ES-I3 (cell line): ENCODE results near the gene SPECC1.
"Not testable (repeated sequence)": the region's sequence is repeated elsewhere in the genome, so short reads cannot be mapped to it uniquely, and the experiment has no call there.

Experiments used
- H3K36me3 ChIP-seq: 2 replicates; pipeline ENCODE4 v1.6.1; 2013; ENCODE audit warnings: mild to moderate bottlenecking, low read length, control low read depth, moderate library complexity; ENCODE audit not compliant: insufficient read depth
- H3K4me1 ChIP-seq: 2 replicates; pipeline ENCODE4 v1.6.1; 2013; ENCODE audit warnings: mild to moderate bottlenecking, control low read depth, low read length; ENCODE audit not compliant: insufficient read depth
- H3K9ac ChIP-seq: 2 replicates; pipeline ENCODE4 v1.6.1; 2013; ENCODE audit warnings: low read depth, mild to moderate bottlenecking, low read length, moderate library complexity
- H3K9me3 ChIP-seq: 2 replicates; pipeline ENCODE4 v1.6.1; 2013; ENCODE audit warnings: mild to moderate bottlenecking, low read length, moderate library complexity; ENCODE audit not compliant: control insufficient read depth, insufficient read depth

Gene SPECC1

DNA sequence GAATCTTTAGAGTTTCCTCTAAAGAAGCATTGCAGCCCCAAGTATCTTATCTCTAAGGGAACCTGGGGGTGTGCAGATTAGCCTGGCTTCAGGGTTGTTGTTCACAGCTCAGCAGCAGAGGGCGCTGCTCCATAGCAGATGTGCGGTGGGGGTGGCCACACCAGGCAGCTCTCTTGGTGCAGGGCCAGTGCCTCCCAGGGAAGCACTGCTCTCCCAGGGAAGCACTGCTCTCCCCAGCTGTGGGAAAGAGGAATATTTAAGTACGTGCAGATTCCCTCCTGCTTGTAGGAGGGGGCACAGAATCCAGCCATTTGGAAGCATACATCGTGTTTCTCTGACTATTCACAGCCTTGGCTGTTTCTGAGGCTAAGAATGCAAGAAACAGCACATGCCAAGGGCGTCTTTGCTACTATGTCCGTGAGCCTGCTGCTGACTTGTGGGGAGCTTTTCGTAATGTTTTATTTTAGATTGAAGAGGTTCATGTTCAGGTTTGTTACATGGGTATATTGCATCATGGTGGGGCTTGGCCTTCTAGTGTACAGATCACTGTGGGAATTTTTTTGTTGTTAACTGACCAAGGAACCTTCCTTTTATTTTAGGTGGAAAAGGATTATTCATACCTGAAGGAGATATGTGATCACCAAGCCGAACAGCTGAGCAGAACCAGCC lies 217.8 kb downstream of the SPECC1 start:
- no peak overlapping the region for H3K9ac ChIP-seq
- H3K4me1 ChIP-seq: peaks cover 23% of the 10 kb centered on the region
- no peaks in the 10 kb centered on the region for H3K9me3 ChIP-seq
- peaks cover 5% of the 10 kb centered on the region for H3K36me3 ChIP-seq

DNA sequence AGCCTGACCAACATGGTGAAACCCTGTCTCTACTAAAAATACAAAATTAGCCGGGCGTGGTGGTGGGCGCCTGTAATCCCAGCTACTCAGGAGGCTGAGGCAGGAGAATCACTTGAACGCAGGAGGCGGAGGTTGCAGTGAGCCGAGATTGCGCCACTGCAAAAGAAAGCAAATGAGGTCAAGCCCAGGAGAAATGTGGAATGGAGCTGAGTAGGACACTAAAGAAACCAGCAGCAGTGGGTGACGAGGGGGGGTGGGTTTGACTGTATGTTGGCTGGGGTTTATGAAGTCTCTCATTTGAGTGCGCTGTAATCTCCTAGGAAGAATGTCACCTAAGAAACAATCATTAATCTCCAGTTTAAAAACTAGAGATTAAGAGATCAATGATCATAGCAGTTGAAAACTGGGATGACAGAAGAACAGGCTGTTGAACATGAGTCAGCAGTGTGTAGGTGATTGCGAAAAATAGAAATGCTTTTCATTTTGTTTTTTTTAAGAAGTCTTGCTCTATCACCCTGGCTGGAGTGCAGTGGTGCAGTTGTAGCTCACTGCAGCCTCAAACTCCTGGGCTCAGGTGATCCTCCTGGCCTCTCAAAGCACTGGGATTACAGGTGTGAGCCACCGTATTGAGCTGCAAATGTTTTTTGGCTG lies 218.7 kb downstream of the SPECC1 start:
- H3K9ac ChIP-seq, H3K9me3 ChIP-seq, H3K36me3 ChIP-seq: not testable (repeated sequence)
- H3K4me1 ChIP-seq: peaks cover 19% of the 10 kb centered on the region

DNA sequence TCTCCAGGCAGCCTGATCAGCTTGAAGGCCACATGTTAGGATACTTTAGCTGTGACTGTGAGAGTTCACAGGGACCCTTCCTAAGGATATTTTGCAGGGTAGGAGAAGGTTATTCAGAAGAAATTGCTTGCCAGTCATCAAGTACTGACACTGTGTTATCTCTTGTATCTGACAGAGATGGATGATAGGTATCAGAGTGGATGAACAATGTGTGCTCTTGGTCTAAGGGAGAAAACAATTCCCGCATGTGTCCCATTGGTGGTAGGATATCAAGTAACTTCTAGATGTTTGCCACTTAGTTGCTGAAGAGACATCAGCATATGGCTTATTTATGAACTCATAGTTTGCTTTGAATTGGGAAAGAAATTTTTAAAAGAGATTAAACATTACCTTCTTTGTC lies 219.3 kb downstream of the SPECC1 start:
- no peak overlapping the region for H3K9ac ChIP-seq
- H3K36me3 ChIP-seq: peaks cover 6% of the 10 kb centered on the region
- H3K9me3 ChIP-seq: no peaks in the 10 kb centered on the region
- H3K4me1 ChIP-seq: peaks cover 19% of the 10 kb centered on the region

DNA sequence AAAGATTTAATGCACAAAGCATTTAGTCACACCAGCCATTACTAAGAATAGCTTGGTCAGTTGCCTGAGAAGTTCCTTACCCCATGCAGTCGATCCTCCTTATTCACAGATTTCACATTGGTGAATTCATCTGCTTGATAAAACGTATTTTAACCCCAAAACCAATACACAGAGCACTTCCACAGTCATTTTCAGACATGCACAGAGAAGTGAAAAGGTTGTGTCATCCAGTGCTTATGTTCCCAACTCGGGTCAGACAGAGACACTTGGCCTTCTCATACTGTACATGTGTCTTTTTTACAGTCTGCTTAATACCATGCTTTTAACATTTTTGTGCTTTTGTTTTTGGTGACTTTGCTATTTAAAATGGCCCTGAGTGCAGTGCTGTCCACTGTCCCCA lies 219.7 kb downstream of the SPECC1 start:
- no peaks in the 10 kb centered on the region for H3K9me3 ChIP-seq
- peaks cover 10% of the 10 kb centered on the region for H3K36me3 ChIP-seq
- H3K9ac ChIP-seq: no peak overlapping the region
- peaks cover 19% of the 10 kb centered on the region for H3K4me1 ChIP-seq

- Histone ChIP-seq H3K36me3 (peaks cover 13% of the 10 kb centered on the region), H3K9ac (no peak overlapping the region), H3K9me3 (no peaks in the 10 kb centered on the region), H3K4me1 (peaks cover 5% of the 10 kb centered on the region)
Observed at GRCh38 chr17:20230924-20231323, 221.8 kb downstream of the SPECC1 start.

- peaks cover 13% of the 10 kb centered on the region for H3K36me3 ChIP-seq
- H3K9ac ChIP-seq: no peak overlapping the region
- no peaks in the 10 kb centered on the region for H3K9me3 ChIP-seq
- H3K4me1 ChIP-seq: no peaks in the 10 kb centered on the region
Observed at GRCh38 chr17:20232611-20233010, 223.5 kb downstream of the SPECC1 start.

GRCh38 chr17:20234276-20234675 lies 225.1 kb downstream of the SPECC1 start:
- H3K4me1 ChIP-seq: no peaks in the 10 kb centered on the region
- H3K36me3 ChIP-seq: peaks cover 11% of the 10 kb centered on the region
- H3K9ac ChIP-seq: no peak overlapping the region
- no peaks in the 10 kb centered on the region for H3K9me3 ChIP-seq

- H3K36me3 ChIP-seq: peaks cover 11% of the 10 kb centered on the region
- no peaks in the 10 kb centered on the region for H3K4me1 ChIP-seq
- no peak overlapping the region for H3K9ac ChIP-seq
- no peaks in the 10 kb centered on the region for H3K9me3 ChIP-seq
Observed at GRCh38 chr17:20235747-20236146, 226.6 kb downstream of the SPECC1 start.

DNA sequence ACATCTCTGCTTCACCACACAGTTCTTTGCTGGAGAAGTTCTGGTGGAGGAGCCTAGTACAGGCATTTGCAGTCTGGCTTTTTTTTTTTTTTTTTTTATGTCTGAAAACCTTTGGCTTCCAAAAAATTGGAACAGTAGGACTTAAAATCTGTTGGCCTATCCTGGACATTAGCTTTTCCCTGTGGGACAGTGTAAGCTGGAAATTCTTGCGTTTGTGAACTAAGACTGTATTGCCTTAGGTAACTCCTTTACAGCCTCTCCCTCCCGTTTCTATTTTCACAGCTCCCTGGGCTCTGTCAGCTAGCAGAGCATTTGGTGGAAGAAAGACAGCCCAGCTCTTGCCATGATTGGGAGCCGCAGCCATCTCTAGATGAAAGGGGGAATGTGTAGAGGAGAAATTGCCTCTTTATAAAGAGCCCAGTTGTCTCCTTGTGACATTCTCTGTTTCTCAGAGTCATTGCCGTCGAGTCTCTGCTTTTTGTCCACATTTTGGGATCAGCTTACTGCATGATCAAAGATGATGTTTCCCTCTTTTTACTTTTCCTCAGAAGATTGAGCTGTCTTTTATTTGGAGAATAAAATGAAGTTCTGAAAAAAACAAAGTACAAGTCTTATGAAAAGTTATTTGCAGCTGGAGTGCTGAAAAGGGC lies 227.5 kb downstream of the SPECC1 start:
- H3K36me3 ChIP-seq: peaks cover 11% of the 10 kb centered on the region
- no peaks in the 10 kb centered on the region for H3K4me1 ChIP-seq
- no peak overlapping the region for H3K9ac ChIP-seq
- H3K9me3 ChIP-seq: no peaks in the 10 kb centered on the region

DNA sequence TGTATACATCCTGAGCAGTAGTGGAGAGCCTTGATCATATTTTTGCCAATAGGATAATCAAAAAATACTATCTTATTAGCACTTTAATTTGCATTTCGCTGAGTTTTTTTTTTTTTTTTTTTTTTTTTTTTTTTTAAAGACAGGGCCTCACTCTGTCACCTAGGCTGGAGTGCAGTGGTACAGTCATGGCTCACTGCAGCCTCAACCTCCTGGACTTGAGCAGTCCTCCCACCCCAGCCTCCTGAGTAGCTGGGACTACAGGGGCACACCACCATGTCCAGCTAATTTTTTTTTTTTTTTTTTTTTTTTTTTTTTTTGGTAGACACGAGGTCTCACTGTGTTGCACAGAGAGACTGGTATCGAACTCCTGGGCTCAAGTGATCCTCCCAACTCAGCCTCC lies 230.6 kb downstream of the SPECC1 start:
- not testable (repeated sequence) for H3K36me3 ChIP-seq, H3K9me3 ChIP-seq, H3K9ac ChIP-seq, H3K4me1 ChIP-seq

GRCh38 chr17:20241855-20242254 lies 232.7 kb downstream of the SPECC1 start:
- Histone ChIP-seq H3K4me1 (no peaks in the 10 kb centered on the region), H3K9ac (no peak overlapping the region), H3K9me3 (no peaks in the 10 kb centered on the region), H3K36me3 (0 out of 2 replicates have a peak, but pooled peaks cover 3% of the 10 kb centered on the region)

- Histone ChIP-seq H3K36me3 (peaks cover 6% of the 10 kb centered on the region; the same call in 1 of the 2 replicates), H3K9me3 (no peaks in the 10 kb centered on the region), H3K4me1 (no peaks in the 10 kb centered on the region), H3K9ac (no peak overlapping the region)
Observed at GRCh38 chr17:20242271-20242670, 233.1 kb downstream of the SPECC1 start.

GRCh38 chr17:20243524-20243923 lies 234.4 kb downstream of the SPECC1 start:
- Histone ChIP-seq H3K9ac (no peak overlapping the region), H3K9me3 (no peaks in the 10 kb centered on the region), H3K36me3 (peaks cover 3% of the 10 kb centered on the region; the same call in 1 of the 2 replicates), H3K4me1 (no peaks in the 10 kb centered on the region)

DNA sequence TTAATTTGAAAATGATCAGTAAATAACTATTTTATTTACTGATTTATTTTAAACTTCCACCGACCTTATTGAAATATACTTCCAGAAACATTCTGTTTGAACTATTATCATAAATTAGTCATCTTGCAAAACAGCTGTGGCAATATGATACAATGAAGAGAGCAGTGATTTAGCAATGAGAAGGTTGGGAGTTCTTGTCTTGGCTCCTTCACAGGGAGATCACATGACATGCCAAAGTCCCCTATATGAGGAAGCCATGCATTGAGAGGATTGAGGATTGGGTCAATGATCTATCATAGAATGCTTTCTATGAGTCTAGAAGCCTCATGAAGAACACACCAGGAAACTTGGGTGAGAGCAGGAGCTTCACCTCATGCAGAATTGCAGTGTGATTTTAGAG lies 235.5 kb downstream of the SPECC1 start:
- Histone ChIP-seq H3K36me3 (peaks cover 3% of the 10 kb centered on the region; the same call in 1 of the 2 replicates), H3K4me1 (no peaks in the 10 kb centered on the region), H3K9ac (no peak overlapping the region), H3K9me3 (no peaks in the 10 kb centered on the region; the same call in 1 of the 2 replicates)

DNA sequence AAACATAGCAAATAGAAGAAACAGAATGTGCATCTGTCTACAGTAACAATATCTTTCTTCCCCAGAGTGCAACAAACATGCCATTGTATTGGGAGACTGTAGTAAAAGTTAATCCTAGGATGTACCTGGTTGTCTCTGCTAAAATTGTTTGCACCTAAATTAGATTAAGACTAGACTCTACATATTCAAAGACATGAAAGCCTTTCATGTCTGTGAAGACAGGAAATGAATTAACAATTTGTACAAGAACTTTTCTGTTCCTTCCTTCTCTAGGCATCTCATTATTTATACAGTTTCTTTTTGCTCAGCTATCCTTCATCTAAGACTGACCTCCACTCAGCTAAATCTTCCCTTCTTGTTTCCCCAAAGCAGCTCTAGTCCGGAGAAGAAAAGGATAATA lies 237.5 kb downstream of the SPECC1 start:
- no peaks in the 10 kb centered on the region for H3K4me1 ChIP-seq
- H3K36me3 ChIP-seq: peaks cover 3% of the 10 kb centered on the region
- H3K9ac ChIP-seq: no peak overlapping the region
- H3K9me3 ChIP-seq: peaks cover 3% of the 10 kb centered on the region
